NCI-H2227 treated with DMSO at 0.1 percent for 48 hours (cell line): ENCODE measurements around the gene C2CD4A.
"Not testable (repeated sequence)": the region's sequence is repeated elsewhere in the genome, so short reads cannot be mapped to it uniquely, and the experiment has no call there.

Source experiments
- DNase-seq: peaks from one replicate; lab custom pipeline; 2025; lab: John Stamatoyannopoulos, UW

Gene C2CD4A

GRCh38 chr15:62066663-62067447 lies at the start of gene C2CD4A:
TSS of gene C2CD4A (plus strand) at chr15:62066977. CDS start at chr15:62067614, 637 bp downstream.
- DNase-seq: peak; percentile 66

DNA sequence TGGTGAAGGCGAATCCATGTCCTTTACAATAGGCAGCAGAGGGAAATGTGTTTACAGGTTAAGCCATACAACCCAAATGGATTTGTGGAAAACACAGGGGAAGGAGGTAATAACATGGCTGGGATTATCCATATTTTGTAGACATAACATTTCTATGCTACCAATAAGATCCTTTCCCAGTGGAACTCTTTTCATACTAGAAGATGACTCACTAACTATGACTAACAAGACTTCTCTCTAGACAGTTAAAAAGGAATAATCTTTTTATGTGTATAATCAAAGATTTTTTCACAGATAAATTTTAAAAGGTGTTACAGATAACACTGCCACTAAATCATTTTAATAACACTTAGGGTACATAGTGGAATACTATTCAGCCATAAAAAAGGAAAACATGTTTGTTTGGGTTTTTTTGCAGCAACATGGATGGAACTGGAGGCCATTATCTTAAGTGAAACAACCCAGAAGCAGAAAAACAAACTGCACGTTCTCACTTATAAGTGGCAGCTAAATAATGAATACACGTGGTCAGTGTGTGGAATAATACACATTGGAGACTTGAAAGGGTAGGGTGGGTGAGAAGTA lies 46.1 kb upstream of the C2CD4A start:
- no peak for DNase-seq

GRCh38 chr15:62021991-62022600 lies 44.7 kb upstream of the C2CD4A start:
- DNase-seq: no peak

DNA sequence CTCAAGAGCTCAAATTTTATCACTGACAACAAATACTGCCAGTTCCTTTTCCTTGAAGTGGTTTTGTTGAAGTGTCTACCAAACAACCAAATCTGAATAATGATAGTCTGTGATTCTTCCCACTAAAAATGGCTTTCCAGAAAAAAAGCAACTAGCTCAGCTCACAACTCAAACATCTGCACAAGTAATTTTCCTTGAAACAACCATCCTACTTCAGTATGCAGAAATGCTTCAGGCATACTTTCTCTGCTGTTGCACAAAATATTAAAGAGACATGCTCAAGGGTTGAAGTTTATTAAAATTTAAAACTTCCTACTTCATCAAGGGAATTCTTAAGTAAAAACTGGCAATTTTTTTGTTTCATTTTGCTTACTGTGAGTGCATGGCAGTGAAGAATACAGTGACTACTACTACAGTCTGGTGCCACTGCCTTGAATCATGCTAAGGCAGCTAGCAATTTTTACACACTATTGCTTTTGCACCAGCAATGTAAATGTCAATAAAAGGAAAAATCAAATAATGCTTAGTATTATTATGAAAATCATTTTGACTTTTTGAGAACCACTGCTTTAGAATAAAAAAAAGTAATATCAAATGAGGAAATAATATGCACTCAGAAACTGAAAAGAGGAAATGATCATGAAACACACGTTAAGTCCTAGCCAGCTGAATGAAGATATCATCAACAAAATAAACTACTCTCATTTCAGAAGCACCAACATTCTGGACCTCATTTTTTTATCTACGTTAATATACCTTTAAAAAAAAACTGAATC lies 40.1 kb upstream of the C2CD4A start:
- DNase-seq: no peak

DNA sequence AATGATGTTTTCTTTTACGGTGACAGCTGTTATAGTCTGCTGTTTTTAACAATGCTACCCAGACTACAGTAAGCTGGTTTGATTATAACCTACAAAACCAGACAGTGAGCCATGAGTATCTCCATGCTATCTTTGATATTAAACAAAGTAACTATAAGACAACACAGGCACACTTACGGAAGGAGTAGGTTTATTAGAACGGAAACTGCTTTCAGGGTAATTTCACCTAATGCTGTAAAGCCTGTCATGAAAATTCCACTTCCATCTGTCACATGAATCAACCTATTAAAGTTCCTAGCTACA lies 39.6 kb upstream of the C2CD4A start:
- no peak for DNase-seq

- no peak for DNase-seq
Observed at GRCh38 chr15:62027916-62028315, 38.9 kb upstream of the C2CD4A start.

DNA sequence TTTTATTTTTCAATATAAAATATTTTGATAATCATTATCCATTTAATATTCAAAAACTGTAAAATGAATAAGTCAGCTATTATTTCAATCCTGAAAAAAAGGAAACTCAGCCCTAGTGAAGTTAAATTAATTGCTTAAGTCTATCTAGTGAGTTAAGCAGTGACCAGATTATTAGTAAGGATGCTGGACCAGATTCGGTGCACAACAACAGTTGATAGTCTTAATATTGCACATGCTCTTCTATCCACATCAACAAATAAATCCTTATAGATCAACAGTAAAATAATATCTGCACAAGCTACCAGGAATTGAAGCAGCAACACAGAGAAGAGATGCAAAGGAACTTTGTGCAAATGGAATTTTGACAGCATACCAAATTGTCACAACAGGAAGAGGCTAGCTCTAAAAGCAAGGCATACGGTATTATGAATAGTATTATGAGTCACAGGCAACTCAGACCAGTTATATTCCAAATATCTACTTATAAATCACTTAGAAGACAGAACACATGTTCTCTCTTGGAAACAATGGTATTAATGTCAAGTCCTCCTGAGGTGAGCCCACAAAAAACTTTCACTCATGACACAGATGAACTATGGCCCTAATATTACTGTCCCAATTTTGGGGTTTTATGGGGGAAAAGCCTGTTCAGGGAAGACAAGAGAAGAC lies 31.4 kb upstream of the C2CD4A start:
- no peak for DNase-seq

DNA sequence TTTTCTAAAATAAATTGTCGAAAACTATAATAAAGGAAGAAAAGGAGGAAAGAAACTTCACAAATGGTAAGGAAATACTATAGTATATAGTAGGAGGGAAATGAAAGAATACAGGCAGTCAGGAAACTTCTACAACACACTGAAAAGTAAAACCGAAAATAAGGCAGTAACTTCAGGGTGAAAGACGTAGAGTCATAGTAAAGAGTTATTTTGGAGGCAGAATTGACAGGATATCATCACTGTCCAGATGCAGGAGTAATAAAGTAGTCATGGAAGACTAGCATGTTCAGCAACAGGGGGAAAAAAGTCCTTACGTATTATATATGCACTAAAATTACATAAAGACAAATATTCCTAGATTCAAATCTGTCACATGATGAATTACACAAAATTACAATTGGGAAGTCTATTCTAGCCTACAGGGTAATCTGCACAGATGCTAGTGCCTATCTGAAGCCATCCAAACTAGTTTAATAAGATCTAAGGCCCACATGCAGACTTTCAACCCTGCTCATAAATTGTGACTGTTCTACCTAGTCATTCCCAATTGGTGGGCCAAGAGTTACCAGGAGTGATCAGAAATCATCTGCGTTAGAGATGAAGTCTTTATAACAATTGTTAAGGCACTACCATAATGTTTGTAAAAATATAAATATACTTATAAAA lies 20.6 kb upstream of the C2CD4A start:
- DNase-seq: no peak

- DNase-seq: no peak
Observed at GRCh38 chr15:62047282-62047827, 19.4 kb upstream of the C2CD4A start.

DNA sequence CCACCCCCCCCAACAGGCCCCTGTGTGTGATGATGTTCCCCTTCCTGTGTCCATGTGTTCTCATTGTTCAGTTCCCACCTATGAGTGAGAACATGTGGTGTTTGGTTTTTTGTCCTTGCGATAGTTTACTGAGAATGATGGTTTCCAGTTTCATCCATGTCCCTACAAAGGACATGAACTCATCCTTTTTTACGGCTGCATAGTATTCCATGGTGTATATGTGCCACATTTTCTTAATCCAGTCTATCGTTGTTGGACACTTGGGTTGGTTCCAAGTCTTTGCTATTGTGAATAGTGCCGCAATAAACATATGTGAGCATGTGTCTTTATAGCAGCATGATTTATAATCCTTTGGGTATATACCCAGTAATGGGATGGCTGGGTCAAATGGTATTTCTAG lies 18.5 kb upstream of the C2CD4A start:
- DNase-seq: not testable (repeated sequence)

- DNase-seq: no peak
Observed at GRCh38 chr15:62050115-62050514, 16.7 kb upstream of the C2CD4A start.

DNA sequence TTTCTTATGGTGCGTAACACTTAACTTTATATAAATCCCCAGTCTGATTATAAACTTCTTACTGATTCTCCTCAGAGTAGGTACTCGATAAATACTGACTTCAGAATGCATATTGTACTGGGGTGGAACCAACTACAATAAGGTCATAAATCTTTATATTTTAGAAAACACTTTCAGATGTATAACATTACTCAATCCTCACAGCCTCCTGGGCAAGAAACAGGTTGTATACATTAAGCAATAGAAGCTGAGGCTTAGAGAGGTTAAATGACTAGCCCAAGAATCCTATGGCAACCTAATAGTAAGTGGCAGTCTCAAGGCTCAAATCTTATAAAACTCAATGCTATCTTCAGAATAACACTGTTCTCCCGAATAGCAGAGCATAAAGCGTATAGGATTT lies 15.6 kb upstream of the C2CD4A start:
- no peak for DNase-seq

DNA sequence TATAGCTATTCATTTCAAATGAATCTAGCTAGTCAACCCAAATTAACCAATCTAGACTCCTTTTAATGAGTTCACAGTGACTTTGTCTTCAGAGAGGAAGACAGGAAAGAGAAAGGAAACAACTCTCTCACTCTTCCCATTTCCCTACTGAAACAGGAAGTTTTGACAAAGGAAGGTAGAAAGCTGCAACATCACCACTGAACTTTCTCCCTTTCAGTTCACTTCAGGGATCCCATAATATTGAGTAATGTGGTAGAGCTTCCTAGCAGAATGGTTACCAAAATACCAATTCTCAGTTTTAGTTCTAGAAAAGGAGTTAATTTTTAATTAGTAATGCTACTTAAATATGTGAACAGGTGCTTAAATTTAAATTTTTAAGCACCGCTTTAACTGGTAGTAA lies 14.1 kb upstream of the C2CD4A start:
- no peak for DNase-seq

- no peak for DNase-seq
Observed at GRCh38 chr15:62053439-62054085, 13.2 kb upstream of the C2CD4A start.

- no peak for DNase-seq
Observed at GRCh38 chr15:62054979-62055378, 11.8 kb upstream of the C2CD4A start.

DNA sequence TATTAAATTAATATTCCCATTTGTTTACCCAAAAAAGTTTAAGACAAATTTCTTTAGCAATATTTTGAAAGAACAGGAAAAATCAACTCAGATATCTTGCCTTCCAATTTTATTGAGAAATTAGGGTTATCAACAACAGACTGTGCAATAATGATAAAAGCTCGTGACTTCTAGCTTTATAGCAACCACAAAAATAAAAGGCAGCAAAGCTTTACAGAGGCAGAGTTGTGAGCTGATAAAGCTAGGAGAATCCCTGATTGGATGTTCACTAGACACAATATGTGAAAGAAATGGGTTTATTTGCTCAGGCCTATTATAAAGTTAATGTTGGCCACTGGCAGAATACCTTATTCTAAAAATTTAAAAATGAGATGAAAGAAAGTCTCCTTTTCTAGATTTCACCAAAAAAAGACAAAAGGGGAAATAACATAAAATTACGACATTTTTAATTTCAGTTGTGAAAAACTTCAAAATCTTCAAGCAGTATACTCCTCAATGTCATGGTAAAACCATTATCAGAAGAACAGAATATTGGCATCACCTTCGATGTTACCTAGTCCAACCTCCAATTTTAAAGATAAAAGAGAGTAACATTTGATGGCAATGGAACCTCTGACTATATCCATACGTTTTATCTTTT lies 9.3 kb upstream of the C2CD4A start:
- no peak for DNase-seq

DNA sequence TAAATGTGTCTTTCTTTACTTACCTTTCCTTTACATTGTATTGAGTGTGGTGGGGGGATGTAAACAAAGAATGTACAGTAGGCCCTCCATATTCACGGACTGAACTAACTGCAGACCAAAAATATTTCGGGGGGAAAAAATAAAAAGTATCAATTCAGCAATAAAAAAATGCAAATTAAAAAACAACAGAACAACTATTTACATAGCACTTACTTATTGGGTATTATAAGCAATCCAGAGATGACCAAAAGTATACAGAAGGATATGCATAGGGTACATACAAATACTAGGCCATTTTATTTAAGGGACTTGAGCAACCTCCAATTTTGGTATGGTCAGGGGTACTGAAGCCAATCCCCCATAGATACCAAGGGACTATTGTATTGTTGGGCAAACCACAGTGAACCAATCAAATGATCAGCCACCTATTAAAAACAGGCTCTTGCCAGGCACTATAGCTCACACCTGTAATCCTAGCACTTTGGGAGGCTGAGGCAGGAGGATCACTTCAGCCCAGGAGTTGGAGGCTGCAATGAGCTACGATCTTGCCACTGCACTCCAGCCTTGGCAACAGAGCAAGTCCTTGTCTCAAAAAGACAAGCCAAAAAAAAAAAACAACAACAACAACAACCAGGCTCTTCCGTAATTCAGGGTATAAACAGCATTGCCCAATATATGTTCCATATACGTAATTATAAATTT lies 8.3 kb upstream of the C2CD4A start:
- DNase-seq: no peak

GRCh38 chr15:62059108-62059815 lies 7.5 kb upstream of the C2CD4A start:
- no peak for DNase-seq

DNA sequence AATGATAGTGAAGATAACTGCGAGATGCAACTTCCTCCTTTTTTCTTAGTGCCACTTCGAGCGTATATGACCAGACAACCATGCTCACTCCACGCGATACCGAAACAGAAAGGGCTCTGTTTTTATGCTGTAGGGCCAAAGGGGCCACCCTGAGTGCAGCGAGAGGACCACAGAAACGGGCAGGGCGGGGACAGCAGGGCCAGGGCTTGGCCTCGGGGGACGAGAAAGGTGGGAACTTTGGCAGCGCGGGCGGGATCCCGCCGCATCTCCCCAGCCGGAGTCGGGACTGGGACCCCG lies 7.0 kb upstream of the C2CD4A start:
- DNase-seq: peak; percentile 53
